OCI-LY3 (cell line): ENCODE measurements around the gene FRRS1L.
A peak's percentile ranks its signal among the peaks of the same experiment; 100 is the strongest.

ENCODE experiments used
- H2AFZ ChIP-seq: fragments of 200-600, 300-600 bp; shearing (Covaris generic); 2 replicates; pipeline ENCODE4 v1.6.0; 2014; ENCODE audit warnings: antibody characterized with exemption, low read depth, low read length
- H3K27ac ChIP-seq: fragments of 200-600, 300-600 bp; sonication (generic); 2 replicates; pipeline ENCODE4 v1.5.1; 2014; ENCODE audit warnings: mild to moderate bottlenecking, low read length, moderate library complexity, mixed read lengths
- H3K27me3 ChIP-seq: fragments of 200-600, 300-600 bp; sonication (generic); 2 replicates; pipeline ENCODE4 v1.6.1; 2014; ENCODE audit warnings: low read depth, low read length, mixed read lengths
- H3K36me3 ChIP-seq: fragments of 200-600, 300-600 bp; sonication (generic); replicated peaks from 2 replicates; pipeline ENCODE3; 2014; ENCODE audit warnings: low read depth, low read length, mixed read lengths
- H3K4me1 ChIP-seq: fragments of 300-600, 200-600 bp; sonication (generic); 2 replicates; pipeline ENCODE4 v1.6.1; 2014; ENCODE audit warnings: low read length, mixed read lengths
- H3K4me2 ChIP-seq: fragments of 200-600, 300-600 bp; sonication (generic); 2 replicates; pipeline ENCODE4 v1.6.1; 2014; ENCODE audit warnings: low read length, mixed read lengths
- H3K4me3 ChIP-seq: fragments of 300-600, 200-600 bp; sonication (generic); 2 replicates; pipeline ENCODE4 v1.5.1; 2014; ENCODE audit warnings: antibody characterized with exemption, mild to moderate bottlenecking, low read length, moderate library complexity
- H3K79me2 ChIP-seq: fragments of 300-600, 200-600 bp; shearing (Covaris generic); 2 replicates; pipeline ENCODE4 v1.6.1; 2014; ENCODE audit warnings: mild to moderate bottlenecking, low read length, mixed read lengths
- H3K9ac ChIP-seq: fragments of 300-600, 200-600 bp; shearing (Covaris generic); 2 replicates; pipeline ENCODE4 v1.6.0; 2014; ENCODE audit warnings: mild to moderate bottlenecking, low read length, moderate library complexity
- H3K9me3 ChIP-seq: fragments of 200-600, 300-600 bp; shearing (Covaris generic); 2 replicates; pipeline ENCODE4 v1.6.1; 2014; ENCODE audit warnings: low read length, mixed read lengths; ENCODE audit not compliant: insufficient read depth
- H4K20me1 ChIP-seq: fragments of 200-600, 300-600 bp; sonication (generic); 2 replicates; pipeline ENCODE4 v1.6.1; 2016; ENCODE audit warnings: low read length, mixed read lengths; ENCODE audit not compliant: insufficient read depth
- CTCF ChIP-seq: fragments of 200-600, 300-600 bp; sonication (generic); IDR thresholded peaks from 2 replicates; pipeline ENCODE4 v1.5.1; 2014; ENCODE audit warnings: antibody characterized with exemption, low read length, low read depth
- EZH2phosphoT487 ChIP-seq: fragments of 200-600 bp; shearing (Covaris generic); IDR thresholded peaks from 2 replicates; pipeline ENCODE4 v1.6.1; 2018; ENCODE audit warnings: antibody characterized with exemption, mixed run types, low read depth

FRRS1L gene

GRCh38 chr9:109198736-109199382 lies 31.8 kb upstream of the FRRS1L start:
- Histone ChIP-seq H3K4me1 (peaks cover 7% of the 10 kb centered on the region), H2AFZ (no peak overlapping the region), H4K20me1 (no peaks in the 10 kb centered on the region), H3K9ac (no peak overlapping the region), H3K79me2 (no peaks in the 10 kb centered on the region), H3K9me3 (no peaks in the 10 kb centered on the region), H3K4me3 (no peak overlapping the region), H3K36me3 (no peaks in the 10 kb centered on the region), H3K27ac (no peak overlapping the region), H3K4me2 (no peak overlapping the region), H3K27me3 (peaks cover 7% of the 10 kb centered on the region)
- TF ChIP-seq CTCF (peak; percentile 37), EZH2phosphoT487 (no peak)

GRCh38 chr9:109193974-109194556 lies 27.0 kb upstream of the FRRS1L start:
- Histone ChIP-seq H3K4me2 (no peak overlapping the region), H3K36me3 (no peaks in the 10 kb centered on the region), H3K79me2 (no peaks in the 10 kb centered on the region), H4K20me1 (no peaks in the 10 kb centered on the region), H3K27ac (no peak overlapping the region), H3K4me3 (no peak overlapping the region), H3K27me3 (no peaks in the 10 kb centered on the region), H3K9me3 (no peaks in the 10 kb centered on the region), H3K9ac (no peak overlapping the region), H2AFZ (no peak overlapping the region), H3K4me1 (peaks cover 28% of the 10 kb centered on the region)
- TF ChIP-seq CTCF (no peak), EZH2phosphoT487 (no peak)

- H4K20me1 ChIP-seq, result no peaks in the 10 kb centered on the region
- H3K4me1 ChIP-seq, result peaks cover 26% of the 10 kb centered on the region
- H3K4me2 ChIP-seq, result peak overlapping the region; percentile 90
- H3K27ac ChIP-seq, result no peak overlapping the region
- H2AFZ ChIP-seq, result peak overlapping the region; percentile 58
- no peaks in the 10 kb centered on the region for H3K79me2 ChIP-seq
- H3K36me3 ChIP-seq, result no peaks in the 10 kb centered on the region
- H3K27me3 ChIP-seq, result no peaks in the 10 kb centered on the region
- H3K9ac ChIP-seq, result no peak overlapping the region
- no peaks in the 10 kb centered on the region for H3K9me3 ChIP-seq
- peak overlapping the region; percentile 68 for H3K4me3 ChIP-seq
- TF ChIP-seq EZH2phosphoT487 (no peak), CTCF (peak; percentile 91)
Measured at GRCh38 chr9:109192732-109193361, 25.8 kb upstream of the FRRS1L start.

GRCh38 chr9:109191746-109192145 lies 24.7 kb upstream of the FRRS1L start:
- Histone ChIP-seq H3K79me2 (no peaks in the 10 kb centered on the region), H3K9ac (no peak overlapping the region), H3K4me1 (peaks cover 37% of the 10 kb centered on the region), H3K36me3 (no peaks in the 10 kb centered on the region), H3K4me3 (no peak overlapping the region), H3K4me2 (no peak overlapping the region), H3K27ac (no peak overlapping the region), H3K9me3 (no peaks in the 10 kb centered on the region), H4K20me1 (no peaks in the 10 kb centered on the region), H3K27me3 (no peaks in the 10 kb centered on the region), H2AFZ (no peak overlapping the region)
- TF ChIP-seq CTCF (no peak), EZH2phosphoT487 (no peak)
